ENCODE measurements around the gene TMEM87A. TPM values are rescaled to one million over a fixed set of nuclear protein-coding genes. Genes with fewer than 3 reads are reported as not detected.

Gene TMEM87A
- total and polyA plus RNA-seq, 10 donors = 13.4 to 48.3 (median 40.9) TPM

DNA sequence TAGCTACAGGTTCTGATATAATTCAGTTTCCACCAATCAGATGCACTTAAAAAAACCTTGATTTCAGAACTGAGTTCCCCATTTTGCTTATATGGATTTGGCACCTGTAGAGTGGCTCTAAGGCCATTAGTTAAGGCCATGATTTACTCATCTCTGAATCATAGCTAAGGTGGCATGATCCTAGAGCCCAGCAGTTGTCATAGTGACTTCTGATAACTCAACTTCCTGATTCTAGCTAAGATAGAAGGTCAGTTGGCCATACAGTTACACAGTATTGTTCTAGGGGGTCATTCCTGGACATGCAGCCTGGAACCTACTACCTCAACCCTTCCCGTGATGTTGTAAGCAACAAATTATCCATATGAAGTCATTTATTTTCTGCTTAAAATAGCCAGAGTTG is 15.9 kb upstream of the TMEM87A start:
- Histone ChIP-seq H3K4me1 (no peaks in the 10 kb centered on the region), H3K9me3 (no peaks in the 10 kb centered on the region), H3K36me3 (peaks cover 0 to 93% (median 46%) of the 10 kb centered on the region in 6 donors), H3K27ac (no peak overlapping the region), H3K27me3 (replicated peaks in 1 of 7) (no peaks in the 10 kb centered on the region), H3K4me3 (no peak overlapping the region)
- no peak for DNase-seq
- 94 to 100% (median 98%) methylated on average over 1 of the region's 1 CpG for WGBS, 5 donors
- intact Hi-C loops (cut with DNase I; ENCODE audit: low total_unique reads) = no loop called here
- TF ChIP-seq POLR2A (IDR thresholded peaks at IDR 0.05) = no peak
- no peak for TF ChIP-seq POLR2AphosphoS5 (IDR thresholded peaks at IDR 0.05)
- TF ChIP-seq, protein P1, sequence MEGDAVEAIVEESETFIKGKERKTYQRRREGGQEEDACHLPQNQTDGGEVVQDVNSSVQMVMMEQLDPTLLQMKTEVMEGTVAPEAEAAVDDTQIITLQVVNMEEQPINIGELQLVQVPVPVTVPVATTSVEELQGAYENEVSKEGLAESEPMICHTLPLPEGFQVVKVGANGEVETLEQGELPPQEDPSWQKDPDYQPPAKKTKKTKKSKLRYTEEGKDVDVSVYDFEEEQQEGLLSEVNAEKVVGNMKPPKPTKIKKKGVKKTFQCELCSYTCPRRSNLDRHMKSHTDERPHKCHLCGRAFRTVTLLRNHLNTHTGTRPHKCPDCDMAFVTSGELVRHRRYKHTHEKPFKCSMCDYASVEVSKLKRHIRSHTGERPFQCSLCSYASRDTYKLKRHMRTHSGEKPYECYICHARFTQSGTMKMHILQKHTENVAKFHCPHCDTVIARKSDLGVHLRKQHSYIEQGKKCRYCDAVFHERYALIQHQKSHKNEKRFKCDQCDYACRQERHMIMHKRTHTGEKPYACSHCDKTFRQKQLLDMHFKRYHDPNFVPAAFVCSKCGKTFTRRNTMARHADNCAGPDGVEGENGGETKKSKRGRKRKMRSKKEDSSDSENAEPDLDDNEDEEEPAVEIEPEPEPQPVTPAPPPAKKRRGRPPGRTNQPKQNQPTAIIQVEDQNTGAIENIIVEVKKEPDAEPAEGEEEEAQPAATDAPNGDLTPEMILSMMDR (IDR thresholded peaks at IDR 0.05 in 8 of 11, conservative IDR thresholded peaks at IDR 0.05 in 3 of 11) = no peak

DNA sequence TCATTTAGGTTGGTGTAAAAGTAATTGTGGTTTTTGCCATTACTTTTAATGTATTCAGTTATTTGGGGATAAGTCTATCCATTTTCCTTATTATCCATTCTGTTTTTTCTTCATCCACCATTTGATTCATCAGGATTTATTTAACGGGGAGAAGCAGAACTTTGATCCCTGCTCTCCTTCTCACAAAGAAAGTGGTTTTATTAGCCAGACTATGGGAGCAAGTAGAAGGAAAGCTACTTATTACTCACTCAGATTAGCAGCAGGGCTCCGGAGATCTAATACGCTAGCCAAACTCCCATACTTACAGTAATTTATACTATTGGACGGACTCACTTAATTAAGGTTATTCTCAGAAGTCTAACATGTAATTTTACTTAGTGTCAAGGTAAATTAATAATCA is 14.7 kb upstream of the TMEM87A start:
- intact Hi-C loops (cut with DNase I; ENCODE audit: low total_unique reads) = no loop called here
- WGBS, 5 donors = 93 to 99% (median 98%) methylated on average over 4 of the region's 4 CpGs
- no peak for DNase-seq
- Histone ChIP-seq H3K27ac (no peak overlapping the region), H3K4me3 (no peak overlapping the region), H3K27me3 (replicated peaks in 1 of 7) (no peaks in the 10 kb centered on the region), H3K9me3 (no peaks in the 10 kb centered on the region), H3K36me3 (peaks cover 0 to 93% (median 43%) of the 10 kb centered on the region in 6 donors), H3K4me1 (no peaks in the 10 kb centered on the region)
- no peak for TF ChIP-seq POLR2A (IDR thresholded peaks at IDR 0.05)

DNA sequence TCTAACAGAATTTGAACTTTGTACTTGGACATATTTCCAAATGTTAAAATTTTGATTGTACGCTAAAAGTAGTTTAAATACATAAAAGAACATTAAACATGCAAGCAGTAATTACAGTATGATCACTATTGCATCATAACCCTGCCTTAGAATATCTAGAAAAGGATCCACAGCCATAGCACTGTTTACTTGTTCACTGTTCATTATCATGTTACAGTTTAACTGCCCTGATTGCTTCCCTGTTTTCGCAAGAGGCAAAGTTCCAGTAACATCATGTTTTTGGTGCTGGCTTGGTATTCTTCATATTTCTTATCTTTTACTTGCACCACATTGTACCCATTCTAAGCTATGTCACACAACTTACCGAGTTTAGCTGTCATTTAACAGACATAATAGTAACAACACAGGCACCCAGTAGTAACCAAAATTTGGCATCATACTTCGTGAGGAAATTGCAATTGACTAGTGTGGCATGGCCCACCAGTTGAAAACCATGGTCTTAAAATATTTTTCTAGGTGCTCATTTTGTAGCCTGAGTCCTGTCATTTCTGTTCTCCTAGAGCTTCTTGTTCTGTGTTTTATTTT is 13.3 kb upstream of the TMEM87A start:
- H3K36me3 ChIP-seq = peaks cover 0 to 93% (median 42%) of the 10 kb centered on the region in 6 donors
- no peak for DNase-seq
- no peaks in the 10 kb centered on the region for H3K9me3 ChIP-seq
- H3K4me3 ChIP-seq = no peak overlapping the region
- no peaks in the 10 kb centered on the region for H3K27me3 ChIP-seq (replicated peaks in 1 of 7)
- 64 to 93% (median 85%) methylated on average over 4 of the region's 4 CpGs for WGBS, 5 donors
- intact Hi-C loops (cut with DNase I; ENCODE audit: low total_unique reads) = no loop called here
- H3K4me1 ChIP-seq = no peaks in the 10 kb centered on the region
- TF ChIP-seq POLR2AphosphoS5 (IDR thresholded peaks at IDR 0.05) (no peak), POLR2A (IDR thresholded peaks at IDR 0.05) (no peak)
- TF ChIP-seq, protein P1 (IDR thresholded peaks at IDR 0.05 in 8 of 11, conservative IDR thresholded peaks at IDR 0.05 in 3 of 11) = no peak
- H3K27ac ChIP-seq = no peak overlapping the region

DNA sequence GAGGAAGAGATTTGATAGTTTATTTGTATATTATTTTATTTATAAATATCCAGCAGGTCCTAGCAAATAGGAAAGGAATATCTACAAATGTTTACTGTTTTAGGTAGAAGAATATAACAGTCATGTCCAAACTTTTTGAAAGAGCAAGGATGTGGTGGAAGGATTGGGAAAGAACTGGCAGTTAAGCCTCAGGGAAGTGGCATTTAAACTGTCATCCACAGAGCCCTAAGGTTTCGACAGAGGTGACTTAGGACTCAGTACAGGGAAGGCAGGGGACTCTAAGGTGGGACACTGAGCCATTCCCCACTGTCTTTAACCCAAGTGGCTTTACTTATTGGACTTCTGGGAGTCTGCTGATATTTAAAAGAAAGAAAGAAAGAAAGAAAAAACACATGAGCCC is 11.8 kb upstream of the TMEM87A start:
- Histone ChIP-seq H3K36me3 (peaks cover 0 to 93% (median 49%) of the 10 kb centered on the region in 6 donors), H3K4me1 (peaks cover 0 to 5% (median 0%) of the 10 kb centered on the region in 6 donors), H3K4me3 (no peak overlapping the region), H3K27me3 (replicated peaks in 1 of 7) (no peaks in the 10 kb centered on the region), H3K9me3 (no peaks in the 10 kb centered on the region), H3K27ac (no peak overlapping the region)
- DNase-seq = no peak
- WGBS, 5 donors = 54 to 86% (median 64%) methylated on average over 1 of the region's 1 CpG
- intact Hi-C loops (cut with DNase I; ENCODE audit: low total_unique reads) = no loop called here
- no peak for TF ChIP-seq POLR2AphosphoS5 (IDR thresholded peaks at IDR 0.05)

DNA sequence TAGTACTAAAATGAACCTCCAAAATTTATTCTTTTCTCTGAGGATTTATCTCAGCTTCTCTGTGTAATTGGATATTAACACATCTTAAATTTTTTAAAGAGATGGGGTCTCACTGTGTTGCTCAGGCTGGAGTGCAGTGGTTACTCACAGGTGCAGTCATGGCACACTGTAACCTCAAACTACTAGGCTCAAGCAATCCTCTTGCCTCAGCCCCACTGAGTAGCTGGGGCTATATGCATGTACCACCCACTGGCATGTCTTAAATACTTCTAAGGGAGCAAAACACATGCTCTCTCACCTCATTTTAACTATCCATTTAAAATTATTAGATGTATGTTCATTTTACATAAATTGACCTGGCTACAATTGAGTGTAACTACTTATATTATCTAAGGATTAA is 11.3 kb upstream of the TMEM87A start:
- TF ChIP-seq, protein P1 (IDR thresholded peaks at IDR 0.05 in 8 of 11, conservative IDR thresholded peaks at IDR 0.05 in 3 of 11) = no peak
- TF ChIP-seq POLR2A (IDR thresholded peaks at IDR 0.05) (no peak), POLR2AphosphoS5 (IDR thresholded peaks at IDR 0.05) (no peak)
- DNase-seq = no peak
- Histone ChIP-seq H3K4me3 (no peak overlapping the region), H3K27me3 (replicated peaks in 1 of 7) (no peaks in the 10 kb centered on the region), H3K9me3 (no peaks in the 10 kb centered on the region), H3K36me3 (peaks cover 0 to 93% (median 53%) of the 10 kb centered on the region in 6 donors), H3K4me1 (peaks cover 0 to 10% (median under 1%) of the 10 kb centered on the region in 6 donors), H3K27ac (no peak overlapping the region)
- intact Hi-C loops (cut with DNase I; ENCODE audit: low total_unique reads) = no loop called here

Measured in spleen (tissue), 11 donors.